GM12872 (cell line): Measurements from ENCODE around the gene NAPB.

Experiments
- TF ChIP-seq, protein P1 (sequence below): IDR thresholded peaks from 3 replicates; pipeline ENCODE4 v1.5.1; 2011; ENCODE audit warnings: low read depth, mild to moderate bottlenecking, low read length, moderate library complexity; ENCODE audit not compliant: insufficient read depth

Gene NAPB

DNA sequence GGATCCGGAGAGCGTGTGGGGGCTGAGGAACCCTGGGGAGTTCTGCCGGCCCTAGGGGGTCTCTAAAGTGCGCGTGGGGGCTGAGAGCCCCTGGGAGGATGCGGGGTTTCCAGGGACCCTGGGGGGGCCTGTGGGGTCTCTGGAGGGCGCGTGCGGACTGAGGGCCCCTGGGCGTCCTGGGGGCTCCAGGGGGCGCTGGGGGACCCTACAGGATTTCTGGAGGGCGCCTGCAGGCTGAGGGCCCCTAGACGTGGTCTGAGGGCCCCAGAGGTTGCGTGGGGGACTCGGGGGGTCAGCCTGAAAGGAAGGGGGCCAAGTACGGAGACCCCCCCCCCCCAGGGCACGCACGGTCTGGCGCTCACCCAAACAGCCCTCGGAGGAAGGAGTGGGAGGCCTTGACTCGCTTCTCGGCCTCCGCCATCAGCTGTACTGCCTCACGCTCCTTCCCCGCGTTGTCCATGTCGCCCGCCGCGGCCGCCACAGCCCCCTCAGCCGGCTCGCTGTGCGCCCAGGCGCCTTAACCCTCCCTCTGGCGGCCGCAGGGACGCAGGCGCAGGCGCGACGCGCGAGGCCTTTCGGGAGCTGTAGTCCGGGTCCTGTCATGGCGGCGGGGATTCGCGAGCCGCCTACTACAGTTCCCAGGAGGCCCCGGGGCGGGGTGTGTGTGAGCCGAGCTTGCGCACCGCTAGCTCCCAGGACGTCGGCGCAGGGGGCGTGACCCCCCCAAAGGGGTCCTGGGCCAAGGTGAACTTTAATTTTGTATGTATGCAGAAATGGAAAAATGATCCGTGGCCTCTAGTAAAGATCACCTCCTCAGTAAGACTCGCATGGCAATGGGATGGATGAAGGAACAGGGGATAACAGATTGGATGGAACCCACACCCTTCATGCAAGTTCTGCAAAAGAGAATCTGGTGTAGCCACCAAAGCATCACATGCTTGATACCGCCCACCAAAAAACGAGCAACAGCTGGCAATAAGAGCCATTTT lies at the start of gene NAPB:
NAPB (minus strand) TSS at position 546 of the 989 bp plus-strand sequence; CDS start at position 460, 86 bp downstream.
- TF ChIP-seq, protein P1, sequence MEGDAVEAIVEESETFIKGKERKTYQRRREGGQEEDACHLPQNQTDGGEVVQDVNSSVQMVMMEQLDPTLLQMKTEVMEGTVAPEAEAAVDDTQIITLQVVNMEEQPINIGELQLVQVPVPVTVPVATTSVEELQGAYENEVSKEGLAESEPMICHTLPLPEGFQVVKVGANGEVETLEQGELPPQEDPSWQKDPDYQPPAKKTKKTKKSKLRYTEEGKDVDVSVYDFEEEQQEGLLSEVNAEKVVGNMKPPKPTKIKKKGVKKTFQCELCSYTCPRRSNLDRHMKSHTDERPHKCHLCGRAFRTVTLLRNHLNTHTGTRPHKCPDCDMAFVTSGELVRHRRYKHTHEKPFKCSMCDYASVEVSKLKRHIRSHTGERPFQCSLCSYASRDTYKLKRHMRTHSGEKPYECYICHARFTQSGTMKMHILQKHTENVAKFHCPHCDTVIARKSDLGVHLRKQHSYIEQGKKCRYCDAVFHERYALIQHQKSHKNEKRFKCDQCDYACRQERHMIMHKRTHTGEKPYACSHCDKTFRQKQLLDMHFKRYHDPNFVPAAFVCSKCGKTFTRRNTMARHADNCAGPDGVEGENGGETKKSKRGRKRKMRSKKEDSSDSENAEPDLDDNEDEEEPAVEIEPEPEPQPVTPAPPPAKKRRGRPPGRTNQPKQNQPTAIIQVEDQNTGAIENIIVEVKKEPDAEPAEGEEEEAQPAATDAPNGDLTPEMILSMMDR = 0 out of 3 replicates have a peak, but pooled peaks have one; percentile 1

DNA sequence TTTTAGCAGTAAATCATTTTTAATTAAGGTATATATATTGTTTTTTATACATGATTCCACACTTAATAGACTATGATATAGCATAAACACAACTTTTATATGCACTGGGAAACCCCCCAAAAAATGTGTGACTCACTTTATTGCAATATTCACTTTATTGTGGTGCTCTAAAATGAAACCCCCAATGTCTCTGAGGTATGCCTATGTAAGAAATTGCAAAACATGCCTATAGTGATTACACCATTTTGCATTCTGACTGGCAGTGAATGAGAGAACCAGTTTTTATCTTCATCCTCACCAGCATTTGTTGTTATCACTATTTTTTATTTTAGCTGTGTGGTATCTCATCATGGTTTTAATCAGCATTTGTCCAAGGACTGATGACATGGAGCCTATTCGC lies 39.9 kb upstream of the NAPB start:
- TF ChIP-seq, protein P1 = no peak

DNA sequence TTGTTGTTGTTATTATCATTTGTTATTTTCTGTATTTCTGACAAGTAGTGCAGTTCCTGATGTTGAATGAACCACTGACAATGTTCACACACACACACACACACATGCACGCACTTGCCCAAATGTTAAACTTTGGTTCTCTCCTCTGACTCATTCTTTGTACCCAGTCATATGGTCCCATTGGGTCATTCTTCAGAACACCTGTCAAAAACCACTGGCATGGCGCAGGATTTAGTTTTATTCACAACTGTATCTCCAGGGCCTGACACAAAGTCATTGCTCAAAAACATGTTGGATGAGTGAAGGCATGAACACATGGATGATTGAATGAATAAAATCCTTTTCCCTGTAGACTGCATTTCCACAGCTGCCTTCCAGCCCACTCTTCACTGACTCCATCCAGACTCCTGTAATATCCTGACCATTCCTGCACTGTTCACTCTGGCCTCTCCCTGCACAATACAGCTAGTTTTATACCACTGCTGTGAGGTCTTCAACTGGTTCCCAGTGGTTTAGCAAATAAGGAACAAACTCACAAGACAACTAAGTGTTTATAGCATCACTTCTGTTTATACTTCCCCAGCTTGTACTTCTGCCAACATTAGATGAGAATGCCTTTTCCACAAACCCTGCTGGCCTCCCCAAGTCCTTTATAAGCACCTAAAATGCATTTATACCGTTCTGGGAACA lies 38.3 kb upstream of the NAPB start:
- TF ChIP-seq, protein P1 = no peak

DNA sequence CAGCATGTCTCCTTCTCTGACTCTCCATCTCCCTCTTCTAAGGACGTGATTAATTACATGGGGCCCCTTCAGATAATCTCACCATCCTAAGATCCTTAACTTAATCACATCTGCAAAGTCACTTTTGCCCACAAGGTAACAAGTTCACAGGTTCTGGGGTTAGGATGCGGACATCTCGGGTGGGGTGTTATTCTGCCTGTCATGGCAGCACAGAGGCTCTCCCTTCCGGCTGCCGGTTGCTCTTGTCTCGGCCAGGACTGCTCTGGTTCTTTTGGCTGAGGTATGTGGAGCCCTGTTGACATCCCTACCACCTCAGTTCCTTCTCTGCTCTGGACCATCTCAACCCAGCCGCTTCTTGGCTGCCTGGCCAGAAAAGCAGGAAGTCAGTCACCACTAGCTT lies 35.6 kb upstream of the NAPB start:
- TF ChIP-seq, protein P1 = no peak

DNA sequence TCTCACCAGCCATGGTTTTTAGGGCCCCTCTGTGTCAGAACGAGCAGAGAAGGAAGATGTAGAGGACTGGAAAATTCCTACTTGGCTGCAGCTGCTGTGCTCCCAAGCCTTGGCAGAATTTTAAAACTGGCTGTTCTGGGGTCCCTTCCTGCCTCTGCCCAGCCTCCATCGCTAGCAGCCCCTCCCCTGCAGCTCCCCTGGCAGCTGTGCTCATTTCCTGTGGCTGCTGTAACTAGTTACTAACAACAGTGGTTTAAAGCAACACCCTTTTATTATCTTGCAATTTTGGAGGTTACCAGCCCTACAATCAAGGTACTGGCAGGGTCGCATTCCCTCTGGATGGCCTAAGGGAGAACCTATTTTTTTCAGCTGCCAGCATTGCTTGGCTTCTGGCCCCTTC lies 35.1 kb upstream of the NAPB start:
- TF ChIP-seq, protein P1 = no peak

DNA sequence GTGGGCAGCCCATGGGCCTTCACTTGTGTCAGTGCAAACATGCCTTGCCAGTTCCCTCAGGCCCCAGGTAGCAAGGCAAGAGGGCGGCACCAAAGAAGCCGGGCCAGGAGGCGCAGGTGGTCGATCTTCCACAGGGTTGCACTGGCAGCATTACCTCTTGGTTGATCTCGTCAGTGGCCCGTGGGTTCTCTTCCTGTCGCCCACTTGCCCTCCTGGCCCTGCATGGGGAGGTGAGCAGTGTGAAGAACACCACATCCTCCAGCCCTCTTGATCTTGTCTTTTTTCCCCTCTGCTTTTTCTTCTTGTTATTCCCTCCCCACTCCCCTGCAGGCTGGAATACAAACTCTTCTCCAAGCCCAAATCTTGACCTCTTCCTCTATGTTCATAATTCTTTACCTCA lies 34.4 kb upstream of the NAPB start:
- TF ChIP-seq, protein P1 = no peak

DNA sequence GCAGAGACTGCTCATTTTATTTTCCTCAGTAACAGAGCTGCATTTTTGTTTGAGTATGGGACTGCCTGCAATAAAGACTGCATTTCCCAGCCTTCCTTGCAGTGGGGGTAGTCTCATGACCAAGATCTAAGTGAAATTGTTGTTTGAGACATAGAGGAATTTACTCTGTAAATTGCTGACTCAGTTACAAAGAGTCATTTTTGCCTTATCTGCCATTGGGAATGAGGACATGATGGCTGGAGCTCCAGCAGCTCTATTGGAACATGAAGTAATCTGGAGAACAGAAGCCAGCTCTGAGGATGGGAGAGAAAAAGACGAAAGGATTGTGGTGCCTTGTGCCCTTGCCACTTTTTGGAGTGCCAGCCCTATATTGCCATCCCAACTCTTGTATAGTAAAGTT lies 33.5 kb upstream of the NAPB start:
- TF ChIP-seq, protein P1 = no peak
